ENCODE results near the gene ACAP1.

ACAP1 gene

DNA sequence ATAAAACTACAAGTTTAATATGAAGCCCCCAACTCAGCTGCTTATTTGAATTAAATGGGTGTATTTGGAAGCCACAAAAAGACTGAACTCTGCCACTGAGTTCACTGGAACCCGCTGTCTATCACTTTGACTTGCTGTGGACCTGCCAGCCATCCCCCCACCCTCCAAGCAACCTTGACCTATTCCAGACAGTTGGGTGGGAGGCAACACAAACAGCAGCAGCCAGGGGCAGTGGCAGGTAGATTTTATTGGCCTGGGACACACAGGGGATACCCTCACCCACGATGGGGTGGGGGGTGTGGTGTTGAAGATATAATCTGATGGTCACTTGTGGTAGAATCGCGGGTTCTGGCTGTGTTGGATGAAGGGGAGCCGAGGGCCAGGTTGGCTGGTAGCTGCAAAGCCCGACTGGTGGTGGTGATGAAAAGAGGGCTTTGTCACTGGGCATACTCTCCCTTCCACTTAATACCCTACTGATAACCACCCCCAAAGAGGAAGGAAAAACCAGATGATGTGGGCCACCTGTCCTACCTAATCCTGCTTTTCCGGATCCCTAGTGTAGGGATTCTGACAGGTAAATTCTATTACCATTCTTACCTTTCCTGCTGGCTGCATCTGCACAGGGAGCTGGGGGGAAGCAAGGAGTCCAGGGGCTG, 23.8 kb upstream of the ACAP1 start:
- DNase-seq: no peak

DNA sequence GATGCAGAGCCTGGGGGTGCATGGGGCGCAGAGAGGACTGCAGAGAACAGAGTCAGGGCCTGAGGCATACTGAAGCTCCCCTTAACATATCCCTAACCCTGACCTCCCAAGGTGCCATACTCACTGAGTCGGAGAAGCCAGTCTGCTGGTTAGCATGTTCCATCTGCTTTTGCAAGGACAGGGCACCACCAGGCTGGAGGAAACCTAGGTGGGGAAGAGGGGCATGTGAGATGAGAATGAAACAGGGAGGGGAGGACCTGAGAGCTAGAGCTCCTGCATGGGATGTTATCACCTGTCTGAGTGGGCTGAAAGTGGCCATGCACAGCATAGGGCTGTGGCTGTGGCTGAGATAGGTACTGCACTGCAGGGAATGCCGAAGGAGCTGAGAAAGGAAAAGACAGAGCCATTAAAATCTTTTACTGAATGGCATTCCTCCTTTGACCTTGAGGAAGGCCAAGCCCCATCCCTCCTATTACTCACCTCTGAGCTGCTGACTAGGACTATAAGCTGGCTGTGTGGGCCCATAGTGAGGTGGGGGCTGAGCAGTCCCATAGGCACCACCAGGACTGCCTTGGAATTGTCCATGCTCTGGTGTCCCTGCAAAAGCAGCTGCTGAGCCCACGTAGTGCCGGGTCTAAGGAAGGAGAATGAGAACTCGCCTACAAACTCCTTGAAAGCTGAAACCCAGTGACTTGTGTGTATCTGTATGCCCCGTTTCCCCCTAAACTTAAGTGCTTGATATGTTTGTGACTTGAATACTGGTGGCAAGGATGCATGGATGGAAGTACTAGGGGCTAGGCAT, 23.0 kb upstream of the ACAP1 start:
- no peak for DNase-seq

DNA sequence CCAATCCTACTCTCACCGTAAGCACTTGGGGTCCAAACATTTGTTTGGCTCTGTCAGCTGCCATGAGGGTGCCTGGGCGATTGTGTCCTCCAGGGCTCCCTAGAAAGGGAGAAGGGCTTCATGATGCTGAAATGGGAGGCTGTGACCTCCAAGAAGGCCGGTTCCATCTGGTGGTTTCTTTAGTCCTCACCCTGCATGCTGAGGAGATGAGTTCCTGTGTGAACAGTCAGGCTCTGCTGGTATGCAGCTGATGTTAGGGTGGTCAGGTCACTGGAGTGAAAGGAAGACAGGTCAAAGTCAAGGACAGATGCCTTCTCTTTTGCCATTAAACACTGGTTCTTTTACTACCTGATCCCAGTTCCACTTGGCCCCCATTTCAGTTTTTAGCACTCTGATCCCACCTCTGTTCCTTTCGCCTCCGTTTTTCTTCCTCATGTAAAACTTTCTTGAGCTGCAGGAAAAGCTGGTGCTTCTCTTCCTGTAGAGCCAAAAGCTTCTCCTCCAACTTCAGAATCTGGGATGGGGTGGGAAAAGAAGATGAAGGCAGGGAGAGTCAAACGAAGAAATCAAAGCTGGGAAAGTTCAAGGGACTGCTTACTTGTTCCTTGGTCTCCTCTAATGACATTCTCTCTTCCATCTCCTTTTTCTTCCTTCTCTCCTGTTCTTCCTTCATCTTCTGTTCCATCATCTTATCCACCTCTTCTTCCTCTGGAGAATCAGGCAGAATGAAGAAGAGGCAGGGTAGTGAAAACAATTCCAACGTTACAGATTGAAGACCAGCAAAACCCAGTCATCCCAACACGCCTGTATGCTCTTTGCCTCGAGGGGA, 22.2 kb upstream of the ACAP1 start:
- DNase-seq: no peak

DNA sequence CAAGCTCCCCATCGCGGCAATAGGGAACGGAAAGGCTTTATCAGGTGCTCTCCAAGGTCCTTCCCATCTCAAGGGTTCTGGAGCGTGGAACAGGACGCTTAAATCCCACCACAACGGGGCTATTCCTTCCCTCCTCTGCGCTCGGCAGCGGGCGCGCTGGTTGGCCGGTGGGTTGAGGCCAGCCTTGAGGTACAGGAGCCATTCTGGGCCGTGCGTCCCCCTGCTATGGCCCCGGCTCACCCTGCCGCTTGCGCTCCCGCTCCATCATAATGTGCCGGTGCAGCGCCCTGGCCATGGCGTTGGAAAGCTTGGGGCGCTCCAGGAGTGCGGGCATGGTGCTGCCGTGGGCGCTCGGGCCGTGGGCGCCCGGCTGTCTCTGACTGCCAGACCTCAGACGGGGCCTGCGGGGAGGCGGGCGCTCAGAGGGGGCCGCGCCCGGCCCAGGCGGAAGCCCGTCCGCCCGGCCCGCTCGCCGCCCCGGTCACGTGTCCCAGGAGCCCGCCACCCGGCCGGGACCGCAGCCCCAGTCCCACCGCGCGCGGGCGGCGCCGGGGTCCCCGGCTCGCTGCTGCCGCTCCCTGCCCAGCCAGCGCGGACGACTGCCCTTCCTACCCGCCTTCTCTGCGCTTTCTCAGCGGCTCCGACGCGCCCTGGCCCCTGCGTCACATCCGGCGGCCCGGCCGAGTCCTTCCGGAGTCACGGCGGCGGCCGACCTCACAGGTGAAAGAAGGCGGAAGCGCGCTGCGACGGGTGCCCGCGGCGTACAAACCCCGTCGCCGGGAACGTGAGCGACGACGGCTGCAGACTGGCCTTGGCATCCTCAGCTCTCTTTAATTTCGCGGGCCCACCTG, 21.4 kb upstream of the ACAP1 start, which contains the start of gene GPS2:
TSS of gene GPS2 (minus strand) at position 642 of the 851 bp plus-strand sequence. CDS start at position 334, 308 bp downstream.
- DNase-seq: no peak

DNA sequence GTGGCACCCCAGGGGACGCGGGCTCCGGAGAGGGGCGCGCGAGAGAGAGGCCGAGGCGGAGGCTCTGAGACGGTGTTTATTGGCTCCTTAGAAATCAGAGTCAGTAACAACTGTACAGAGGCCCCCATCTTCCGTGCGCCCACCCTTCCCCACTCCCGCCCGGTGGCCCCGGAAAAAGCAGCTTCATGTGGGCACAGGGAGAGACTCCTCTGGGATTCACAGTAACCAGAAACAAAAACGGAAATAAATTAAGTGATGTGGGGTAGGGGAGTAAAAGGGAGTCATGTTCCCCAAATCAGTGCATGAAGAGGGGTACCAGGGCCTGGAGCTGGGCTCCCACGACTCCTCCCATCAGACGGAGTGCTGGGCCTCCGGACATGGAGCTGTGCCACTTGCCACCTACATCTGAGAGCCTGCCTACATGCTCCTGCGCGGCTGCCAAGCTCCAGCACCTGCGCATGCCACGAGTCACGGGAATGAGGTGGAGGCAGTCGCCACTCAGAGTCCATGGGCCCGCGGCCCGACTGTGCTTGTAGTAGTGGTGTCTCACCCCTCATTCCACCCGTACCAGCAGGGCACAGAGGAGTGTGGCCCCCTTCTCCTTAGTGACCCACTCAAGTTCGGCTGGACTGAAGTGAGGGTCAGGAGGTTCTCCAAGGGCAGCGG, 20.6 kb upstream of the ACAP1 start:
- DNase-seq: no peak

DNA sequence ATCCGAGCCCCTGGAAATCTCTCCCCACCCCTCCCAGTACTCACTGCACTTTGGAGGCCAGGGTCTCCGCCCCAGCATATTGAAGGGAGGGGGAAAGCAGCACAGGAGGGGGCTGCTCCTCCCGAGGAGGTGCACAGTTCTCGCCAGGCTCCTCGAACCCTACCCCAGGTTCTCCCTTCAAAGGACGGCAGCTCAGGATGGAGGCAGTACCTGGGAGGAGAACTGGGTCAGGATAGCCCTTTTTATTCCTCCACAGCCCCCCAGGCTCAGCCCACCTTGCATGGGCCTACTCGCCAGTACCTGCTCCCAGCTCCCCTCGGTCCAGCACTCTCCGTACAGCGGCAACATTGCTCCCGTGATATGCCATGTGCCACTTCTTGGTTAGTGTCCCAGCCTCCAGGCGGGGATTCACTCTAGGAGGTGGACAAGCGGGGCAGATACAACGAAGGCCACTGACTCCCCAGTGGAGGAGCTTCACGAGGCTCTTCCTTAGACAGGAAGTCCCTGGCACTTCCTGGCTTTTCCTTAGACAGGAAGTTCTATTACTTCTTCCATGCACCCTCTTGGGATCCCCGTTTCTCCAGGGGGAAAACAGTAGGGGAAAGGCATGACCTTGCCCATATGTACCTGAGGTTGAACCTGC, 19.0 kb upstream of the ACAP1 start:
- no peak for DNase-seq

DNA sequence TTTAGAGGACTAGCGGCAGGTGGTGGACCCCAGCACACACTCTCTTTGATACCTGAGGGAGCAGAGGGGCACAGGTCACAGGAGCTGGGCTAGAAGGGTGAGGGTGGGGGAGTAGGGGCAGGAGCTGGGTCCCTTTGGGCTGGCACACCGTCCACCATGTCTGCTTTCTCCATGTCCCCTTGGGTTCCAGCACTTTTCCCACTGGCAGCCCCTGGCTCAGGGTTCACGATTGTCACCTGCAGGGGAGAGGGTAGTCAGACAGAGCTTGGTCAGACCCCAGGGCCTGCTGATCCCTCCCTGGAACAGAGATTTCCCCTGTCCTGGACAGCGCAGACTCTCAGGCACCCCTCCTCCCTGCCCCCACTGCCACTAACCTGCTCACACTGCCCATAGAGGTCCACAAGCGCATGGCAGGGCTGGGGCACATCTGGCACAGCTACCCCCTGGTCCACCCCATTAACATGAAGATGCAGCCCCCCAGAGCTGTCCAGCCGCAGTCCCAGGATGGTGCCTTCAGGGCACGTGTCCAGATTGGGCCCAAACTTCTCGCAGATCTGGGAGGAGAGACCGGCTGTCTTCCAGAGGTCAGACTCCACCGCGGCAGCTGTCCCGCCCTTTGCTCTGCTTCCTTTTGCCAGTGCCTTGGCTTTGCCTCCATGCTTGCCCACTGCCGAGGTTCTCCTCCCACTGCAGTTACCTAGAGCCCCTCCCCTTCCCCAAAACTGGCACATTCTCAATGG, 18.0 kb upstream of the ACAP1 start:
- no peak for DNase-seq

DNA sequence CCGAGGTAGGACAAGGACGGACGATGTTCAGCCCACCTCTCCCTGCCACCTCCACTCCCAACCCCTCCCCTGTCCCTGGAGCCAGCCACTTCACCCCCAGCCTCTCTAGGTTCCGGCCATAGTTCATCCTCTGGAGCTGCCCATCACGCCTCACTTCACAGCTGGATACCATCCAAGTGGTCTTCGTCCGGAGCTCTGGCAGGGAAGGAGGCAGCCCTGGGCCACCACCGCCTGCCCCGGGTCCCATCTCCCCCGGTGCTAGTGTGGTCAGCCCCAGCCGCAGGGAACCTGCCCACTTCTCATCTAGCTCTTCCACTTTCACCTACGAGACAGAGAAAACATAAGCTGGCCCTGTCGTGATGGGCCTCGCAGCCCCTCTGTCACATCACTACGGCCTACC, 14.9 kb upstream of the ACAP1 start:
- DNase-seq: no peak

DNA sequence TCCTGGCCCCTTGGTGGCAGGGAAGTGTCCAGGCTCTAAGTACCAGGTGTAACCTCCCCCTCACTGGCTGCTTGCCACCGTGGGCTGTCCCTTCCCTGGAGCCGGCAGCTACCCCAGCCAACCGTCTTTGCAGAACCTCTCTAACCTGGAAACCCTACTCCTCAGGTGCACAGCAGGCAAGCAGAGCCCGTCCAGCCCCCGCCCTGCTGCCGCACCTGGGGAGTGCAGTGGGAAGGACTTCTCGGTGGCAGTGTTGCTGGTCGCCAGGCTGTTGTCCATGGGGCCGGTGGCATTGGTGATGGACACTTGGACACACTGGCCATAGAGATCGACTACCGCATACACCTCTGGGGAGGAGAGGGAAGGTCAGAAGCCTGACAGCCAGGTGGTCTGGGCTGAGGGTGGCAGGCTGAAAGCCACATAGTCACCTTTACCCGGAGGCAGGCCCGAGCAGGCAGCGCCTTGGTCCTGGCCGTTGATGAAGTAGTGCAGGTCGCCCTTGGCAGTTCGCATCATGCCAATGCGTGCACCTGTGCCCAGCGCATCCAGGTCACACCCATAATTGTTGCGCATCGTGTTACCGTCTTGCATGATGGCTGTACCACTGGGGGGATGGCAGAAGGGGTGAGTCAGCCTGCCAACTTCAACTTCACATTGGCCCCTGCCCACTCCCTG, 13.7 kb upstream of the ACAP1 start:
- DNase-seq: no peak

DNA sequence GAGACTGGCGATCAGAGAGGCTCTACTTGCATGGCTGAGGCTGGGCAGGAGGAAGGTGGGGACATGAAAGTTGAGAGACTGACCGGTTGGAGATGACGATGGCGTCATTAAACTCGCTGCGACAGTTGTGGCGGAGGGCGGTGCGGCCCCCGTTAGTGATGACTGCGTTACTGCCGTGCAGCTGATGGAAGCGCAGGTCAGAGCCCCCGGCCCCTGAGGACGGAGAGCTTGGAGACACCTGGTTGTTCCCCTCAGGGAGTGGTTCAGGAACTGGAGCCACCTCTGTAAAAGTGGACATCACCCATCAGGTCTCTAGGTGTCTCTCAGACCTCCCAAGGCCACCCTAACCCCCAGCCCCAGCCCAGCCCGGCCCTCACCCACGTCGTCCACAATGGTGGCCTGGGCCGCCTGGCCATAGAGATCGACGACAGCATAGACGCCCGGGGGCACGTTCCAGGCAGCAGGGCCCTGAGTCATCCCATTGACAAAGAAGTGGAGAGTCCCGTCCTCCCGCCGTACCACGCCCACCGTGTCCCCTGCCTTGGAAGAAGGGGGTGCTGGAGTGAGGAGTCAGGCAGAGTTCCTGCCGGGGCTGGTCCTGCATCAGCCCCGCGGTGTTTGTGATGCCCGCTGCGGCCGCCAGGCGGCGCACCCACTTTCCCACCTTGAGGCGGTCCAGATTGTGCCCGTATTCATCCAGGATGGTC, 12.4 kb upstream of the ACAP1 start:
- no peak for DNase-seq

DNA sequence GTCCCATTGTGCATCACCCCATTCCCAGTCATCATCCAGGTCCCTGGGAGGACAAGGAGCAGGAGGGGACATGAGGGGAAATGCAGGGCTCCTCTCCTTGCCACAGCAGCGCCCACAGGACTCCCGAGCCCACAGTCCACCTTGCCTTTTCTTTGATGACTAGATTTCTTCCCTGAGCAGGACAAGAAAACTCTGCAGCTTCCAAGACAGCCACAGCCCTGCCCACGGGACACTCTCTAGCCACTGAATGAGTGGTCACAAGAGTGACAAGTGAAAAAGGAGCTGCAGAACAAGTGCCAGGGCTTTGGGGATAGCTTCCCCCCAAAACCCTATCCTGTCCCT, 11.9 kb upstream of the ACAP1 start:
- DNase-seq: no peak

DNA sequence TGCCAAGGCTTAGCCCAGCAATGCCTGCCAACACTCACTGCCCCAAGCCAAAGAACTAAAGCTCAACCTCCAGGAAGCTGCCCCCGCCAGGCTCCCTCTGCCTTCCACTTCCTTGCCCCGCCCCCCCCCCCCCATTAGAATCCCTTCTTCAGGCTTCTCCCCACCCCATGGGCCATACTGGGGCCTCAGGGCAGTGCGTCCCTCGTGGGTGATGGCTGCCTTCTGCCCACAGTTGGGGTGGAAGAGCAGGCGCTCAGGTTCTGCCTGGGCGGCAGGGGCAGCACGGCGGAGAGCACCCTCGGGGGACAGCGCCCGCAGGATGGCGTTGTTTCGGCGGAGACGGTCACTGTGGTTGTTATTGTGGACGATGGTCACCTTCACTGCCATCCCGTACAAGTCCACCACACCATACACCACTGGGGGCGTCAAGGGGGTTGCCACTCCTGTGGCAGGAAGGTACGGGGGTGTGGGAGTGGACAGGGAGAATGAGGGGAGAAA, 11.2 kb upstream of the ACAP1 start:
- no peak for DNase-seq

DNA sequence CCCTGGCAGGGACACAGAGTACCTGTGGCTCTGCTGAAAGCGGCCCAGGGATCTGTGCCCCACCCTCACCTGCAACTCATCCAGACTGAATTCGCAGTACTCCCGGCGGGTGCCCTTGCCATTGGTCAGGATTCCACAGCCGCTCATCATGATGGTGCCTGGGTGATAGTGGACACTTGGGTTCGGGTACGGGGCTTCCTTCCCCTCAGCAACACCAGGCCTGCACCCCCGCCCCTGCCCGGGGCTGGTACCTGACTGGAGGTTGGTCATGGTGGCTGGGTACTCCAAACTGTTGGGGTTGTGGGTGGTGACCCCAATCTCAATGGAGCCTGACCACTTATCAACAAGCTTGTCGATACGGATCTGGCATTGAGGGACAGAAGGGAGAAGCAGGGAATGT, 10.1 kb upstream of the ACAP1 start:
- DNase-seq: no peak

DNA sequence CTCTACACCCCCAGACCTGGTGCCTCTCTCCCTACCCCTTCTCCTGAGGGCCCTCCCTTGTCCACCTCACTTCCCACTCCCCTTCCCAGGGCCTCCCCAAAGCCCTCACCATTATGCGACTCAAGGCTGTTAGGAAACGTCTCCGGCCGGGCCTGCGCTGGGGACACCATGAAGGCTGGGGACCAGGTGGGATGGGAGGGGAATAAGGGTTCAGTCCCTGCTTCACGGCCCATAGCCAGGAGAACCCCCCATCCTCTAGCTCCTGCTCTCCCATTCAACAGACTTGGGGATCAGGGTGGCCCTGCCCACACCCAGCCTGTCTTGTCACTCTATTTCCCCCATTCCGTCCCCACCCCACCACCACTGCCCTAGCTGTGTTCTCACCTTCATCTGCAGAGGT, 9.3 kb upstream of the ACAP1 start:
- no peak for DNase-seq

DNA sequence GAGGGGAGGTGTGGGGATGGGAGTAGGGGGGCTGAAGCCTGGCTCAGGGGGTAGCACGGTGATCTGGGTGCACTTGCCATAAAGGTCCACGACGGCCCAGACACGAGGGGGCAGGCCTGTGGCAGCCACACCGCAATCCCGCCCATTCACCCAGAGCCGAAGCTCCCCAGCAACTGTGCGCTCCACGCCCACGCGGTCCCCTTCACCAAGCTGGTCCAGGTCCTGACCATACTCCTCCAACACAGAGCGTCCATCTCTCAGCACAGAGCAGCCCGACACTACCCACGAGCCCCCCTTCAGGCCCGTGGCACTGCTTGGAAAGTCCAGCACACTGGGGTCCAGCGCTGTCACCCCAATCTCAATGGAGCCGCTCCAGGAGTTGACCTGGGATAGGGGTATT, 8.8 kb upstream of the ACAP1 start:
- no peak for DNase-seq

DNA sequence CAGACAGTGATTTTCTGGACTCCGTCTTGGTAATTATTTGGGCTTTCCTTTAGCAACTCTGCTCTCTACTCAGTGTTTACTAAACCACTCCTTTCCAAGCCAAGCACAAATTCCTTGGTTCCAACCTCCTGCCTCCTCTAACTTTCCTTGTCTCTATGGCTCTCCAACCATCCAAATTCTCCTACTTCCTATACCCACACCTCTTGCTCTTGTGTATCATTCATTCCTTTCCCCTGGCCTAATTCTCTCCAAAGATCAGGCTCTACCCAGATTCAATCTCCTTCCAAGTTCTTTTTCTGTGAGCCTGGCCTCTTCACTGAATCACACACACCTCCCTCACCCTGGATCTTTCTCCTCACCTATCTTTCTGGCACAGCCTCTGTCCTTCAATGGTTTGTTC, 8.3 kb upstream of the ACAP1 start:
- DNase-seq: no peak

DNA sequence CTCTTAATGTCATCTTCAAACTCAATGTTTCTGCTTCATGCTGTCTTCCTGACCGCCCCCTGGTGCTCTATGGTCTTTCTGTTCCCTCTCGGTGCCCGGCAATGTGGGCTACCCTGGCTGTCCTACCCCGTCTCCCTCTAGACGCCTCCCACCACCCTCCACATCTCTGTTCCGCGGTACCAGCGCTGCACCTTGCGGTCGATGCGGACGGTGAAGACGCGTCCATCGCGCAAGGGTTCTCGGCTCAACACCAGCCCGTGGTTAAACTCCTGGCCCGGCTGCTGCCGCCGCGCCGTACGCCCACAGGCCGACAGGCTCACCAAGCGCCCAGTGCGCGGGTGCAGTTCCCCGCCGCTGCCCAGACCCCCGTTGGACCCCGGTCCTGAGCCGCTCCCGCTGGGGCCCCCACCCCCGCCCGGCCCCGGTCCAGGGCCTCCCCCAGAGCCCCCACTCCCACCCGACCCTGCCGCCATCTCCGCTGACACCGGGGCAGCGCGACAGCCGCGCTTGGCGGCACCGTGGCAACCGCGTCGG, 7.4 kb upstream of the ACAP1 start, which contains the start of gene NEURL4:
TSS of gene NEURL4 (minus strand) at position 496 of the 534 bp plus-strand sequence. CDS start at position 473, 23 bp downstream.
- DNase-seq: no peak

DNA sequence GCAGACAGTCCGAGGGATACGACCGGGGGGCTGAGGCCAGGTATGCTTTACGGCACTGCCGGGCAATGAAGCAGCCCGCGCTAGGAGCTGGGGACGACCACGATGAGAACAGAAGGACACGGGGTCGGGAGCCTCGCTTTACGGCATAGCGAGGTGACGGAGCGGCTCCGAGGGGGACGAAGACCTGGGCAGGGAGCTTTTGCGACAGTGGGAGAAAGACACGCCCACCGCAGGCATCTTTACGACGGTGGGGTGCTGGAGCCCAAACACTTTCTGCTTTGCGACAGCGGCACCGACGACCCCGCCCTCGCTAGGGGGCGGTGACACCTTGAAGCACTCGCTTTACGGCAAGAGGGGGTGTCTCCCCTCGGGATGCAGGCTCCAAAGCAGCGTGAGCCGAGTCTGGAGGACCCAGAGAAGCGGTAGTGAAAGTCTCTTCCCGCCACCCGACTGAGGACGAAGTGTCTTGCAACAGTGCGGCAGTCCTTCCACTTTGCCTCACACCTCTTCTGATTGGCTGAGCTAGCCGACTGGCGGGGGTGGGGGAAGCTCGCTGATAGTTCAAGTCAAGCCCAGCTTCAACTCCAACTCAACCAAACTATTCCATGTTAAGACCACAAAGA, 6.8 kb upstream of the ACAP1 start:
- peak; percentile 68 for DNase-seq

Measured in NCI-H524 treated with DMSO at 0.1 percent for 48 hours (cell line).